Liver (tissue), 9 donors: ENCODE measurements around the gene GRAMD1C. TPM values are rescaled to one million over a fixed set of nuclear protein-coding genes. Genes with fewer than 3 reads are reported as not detected.

Experiments used
- DNase-seq: peaks from one replicate; pipeline ENCODE4 v3.0.0-alpha.2; 2017; ENCODE audit warnings: low spot score
- H3K27ac ChIP-seq, 2 donors: one replicate each; pipeline ENCODE4 v1.7.0; 2013; ENCODE audit warnings: inconsistent platforms in 2 of 2, low read length in 2 of 2, control low read depth in 1 of 2, low read depth in 1 of 2, mild to moderate bottlenecking in 1 of 2
- H3K27me3 ChIP-seq, 4 donors: one replicate each; pipeline versions ENCODE4 v1.6.1 to v1.7.0; 2013; ENCODE audit warnings: low read length in 3 of 4, inconsistent platforms in 1 of 4, mild to moderate bottlenecking in 1 of 4, moderate library complexity in 1 of 4; ENCODE audit not compliant: control insufficient read depth in 4 of 4, insufficient read depth in 4 of 4
- H3K36me3 ChIP-seq, 4 donors: one replicate each; pipeline versions ENCODE4 v1.6.1 to v1.7.0; 2013; ENCODE audit warnings: low read length in 3 of 4, mild to moderate bottlenecking in 3 of 4, low read depth in 1 of 4, moderate library complexity in 1 of 4; ENCODE audit not compliant: control insufficient read depth in 4 of 4, insufficient read depth in 3 of 4
- H3K4me1 ChIP-seq, 4 donors: one replicate each; pipeline versions ENCODE4 v1.6.1 to v1.7.0; 2013; ENCODE audit warnings: low read length in 3 of 4, mild to moderate bottlenecking in 3 of 4, moderate library complexity in 1 of 4; ENCODE audit not compliant: control insufficient read depth in 4 of 4, insufficient read depth in 4 of 4
- H3K4me3 ChIP-seq, 3 donors: one replicate each; pipeline versions ENCODE4 v1.6.1 to v1.7.0; 2013; ENCODE audit warnings: low read length in 3 of 3, control low read depth in 1 of 3, low read depth in 1 of 3, mild to moderate bottlenecking in 1 of 3
- H3K9ac ChIP-seq, 2 donors: one replicate each; pipeline ENCODE4 v1.7.0; 2013; ENCODE audit warnings: low read length in 2 of 2, mild to moderate bottlenecking in 2 of 2, moderate library complexity in 2 of 2, control low read depth in 1 of 2, low read depth in 1 of 2
- H3K9me3 ChIP-seq, 4 donors: one replicate each; pipeline versions ENCODE4 v1.6.1 to v1.7.0; 2013; ENCODE audit warnings: low read length in 3 of 4; ENCODE audit not compliant: control insufficient read depth in 4 of 4
- ATF3 ChIP-seq: IDR thresholded peaks from 2 replicates; pipeline ENCODE4 v1.6.1; 2016; ENCODE audit warnings: antibody characterized with exemption
- EGR1 ChIP-seq, 2 donors: IDR thresholded peaks; 2 replicates each; pipeline ENCODE4 v1.6.1; 2016 to 2018; ENCODE audit warnings: antibody characterized with exemption in 2 of 2, low read depth in 2 of 2
- FOXA1 ChIP-seq: IDR thresholded peaks from 2 replicates; pipeline ENCODE4 v1.6.1; 2016; ENCODE audit warnings: antibody characterized with exemption
- FOXA2 ChIP-seq: IDR thresholded peaks from 2 replicates; pipeline ENCODE4 v1.6.1; 2016; ENCODE audit warnings: antibody characterized with exemption
- GABPA ChIP-seq, 2 donors: IDR thresholded peaks in 1 of 2; conservative IDR thresholded peaks in 1 of 2; 2 replicates each; pipeline ENCODE4 v1.6.1; 2016; ENCODE audit warnings: antibody characterized with exemption in 2 of 2, mild to moderate bottlenecking in 1 of 2, moderate library complexity in 1 of 2
- HNF4A ChIP-seq, 2 donors: conservative IDR thresholded peaks; 2 replicates each; pipeline ENCODE4 v1.6.1; 2016; ENCODE audit warnings: antibody characterized with exemption in 2 of 2, mild to moderate bottlenecking in 2 of 2
- HNF4G ChIP-seq: IDR thresholded peaks from 2 replicates; pipeline ENCODE4 v1.6.1; 2016; ENCODE audit warnings: antibody characterized with exemption
- MAX ChIP-seq: IDR thresholded peaks from 2 replicates; pipeline ENCODE4 v1.6.1; 2016; ENCODE audit warnings: antibody characterized with exemption
- NR2F2 ChIP-seq: IDR thresholded peaks from 2 replicates; pipeline ENCODE4 v1.6.1; 2016; ENCODE audit warnings: antibody characterized with exemption
- REST ChIP-seq: IDR thresholded peaks from 2 replicates; pipeline ENCODE4 v1.6.1; 2016; ENCODE audit warnings: antibody characterized with exemption, mild to moderate bottlenecking
- RXRA ChIP-seq, 2 donors: IDR thresholded peaks; 2 replicates each; pipeline ENCODE4 v1.6.1; 2017 to 2018; ENCODE audit warnings: antibody characterized with exemption in 2 of 2, mild to moderate bottlenecking in 1 of 2
- SP1 ChIP-seq: IDR thresholded peaks from 2 replicates; pipeline ENCODE4 v1.6.1; 2018; ENCODE audit warnings: antibody characterized with exemption, mild to moderate bottlenecking
- TAF1 ChIP-seq: conservative IDR thresholded peaks from 2 replicates; pipeline ENCODE4 v1.6.1; 2016; ENCODE audit warnings: antibody characterized with exemption, mild to moderate bottlenecking
- YY1 ChIP-seq: IDR thresholded peaks from 2 replicates; pipeline ENCODE4 v1.6.1; 2016; ENCODE audit warnings: antibody characterized with exemption, mild to moderate bottlenecking
- ZBTB33 ChIP-seq: IDR thresholded peaks from 2 replicates; pipeline ENCODE4 v1.6.1; 2016; ENCODE audit warnings: antibody characterized with exemption
- WGBS: extraction: QIAGEN DNeasy Blood & Tissue Kit; methylation state at CpG from one replicate; pipeline ENCODE4 v1.1.7; 2013; 5-methylcytosine and 5-hydroxymethylcytosine counted together
- polyA plus RNA-seq, 2 donors: library from polyadenylated mRNA; stranded (reverse) in 1 of 2; unstranded in 1 of 2; fragments of 200-250 nt in 1 of 2; fragments of >200 nt in 1 of 2; fragmentation: Nextera tagmentation in 1 of 2; extraction: Ambion mirVana in 1 of 2; gene quantifications; one replicate each; pipeline versions ENCODE4 v1.2.1 to v1.2.3, GENCODE V29; 2013 to 2015
- total RNA-seq, 2 donors: library from RNA; depleted of rRNA; stranded (reverse); fragments of >200 nt; gene quantifications; one replicate each; pipeline ENCODE4 v1.2.3, GENCODE V29; 2014
- donor health status: healthy.
- donor health status: healthy.
- donor health status: healthy.
- donor health status: healthy.
- donor health status: healthy.

GRAMD1C gene
- total and polyA plus RNA-seq, 4 donors, result 2.3 to 17.0 (median 6.2) TPM

GRCh38 chr3:113963879-113964278, 125.3 kb downstream of the GRAMD1C start:
- Histone ChIP-seq H3K4me1 (peaks cover 0 to 5% (median 0%) of the 10 kb centered on the region in 4 donors), H3K27me3 (no peaks in the 10 kb centered on the region), H3K4me3 (no peak overlapping the region), H3K27ac (no peak overlapping the region), H3K9me3 (no peaks in the 10 kb centered on the region), H3K36me3 (peaks cover under 1 to 14% (median 6%) of the 10 kb centered on the region in 4 donors), H3K9ac (no peak overlapping the region)
- TF ChIP-seq SP1, result no peak
- no peak for TF ChIP-seq FOXA2
- TF ChIP-seq REST, result no peak
- no peak for TF ChIP-seq HNF4A (conservative IDR thresholded peaks at IDR 0.05)
- TF ChIP-seq GABPA (IDR thresholded peaks at IDR 0.05 in 1 of 2, conservative IDR thresholded peaks at IDR 0.05 in 1 of 2), result no peak
- TF ChIP-seq YY1, result no peak
- no peak for TF ChIP-seq EGR1 (IDR thresholded peaks at IDR 0.05; ENCODE audit: low read depth in 2 of 2)
- TF ChIP-seq NR2F2, result no peak
- no peak for TF ChIP-seq MAX
- TF ChIP-seq ATF3, result no peak
- TF ChIP-seq FOXA1, result no peak
- no peak for TF ChIP-seq ZBTB33
- no peak for TF ChIP-seq HNF4G
- no peak for TF ChIP-seq TAF1
- TF ChIP-seq RXRA (IDR thresholded peaks at IDR 0.05), result no peak
- WGBS, result 92% methylated on average over 3 of the region's 3 CpGs
- DNase-seq, result no peak

GRCh38 chr3:113966172-113966571, 127.6 kb downstream of the GRAMD1C start:
- no peak overlapping the region for H3K27ac ChIP-seq
- no peak for TF ChIP-seq ZBTB33
- no peak for TF ChIP-seq MAX
- TF ChIP-seq RXRA (IDR thresholded peaks at IDR 0.05), result no peak
- no peak for TF ChIP-seq SP1
- no peak for TF ChIP-seq REST
- TF ChIP-seq YY1, result no peak
- TF ChIP-seq ATF3, result no peak

More at GRCh38 chr3:113966172-113966571, 127.6 kb downstream of the GRAMD1C start:
- 85% methylated on average over 2 of the region's 2 CpGs for WGBS
- Histone ChIP-seq H3K9ac (no peak overlapping the region), H3K36me3 (peaks cover 0 to 4% (median 1%) of the 10 kb centered on the region in 4 donors), H3K9me3 (no peaks in the 10 kb centered on the region), H3K27me3 (no peaks in the 10 kb centered on the region), H3K4me3 (no peak overlapping the region), H3K4me1 (peaks cover 2 to 13% (median 7%) of the 10 kb centered on the region in 4 donors)
- no peak for DNase-seq
